Measurements from ENCODE around the gene BRF1.

The BRF1 gene

DNA sequence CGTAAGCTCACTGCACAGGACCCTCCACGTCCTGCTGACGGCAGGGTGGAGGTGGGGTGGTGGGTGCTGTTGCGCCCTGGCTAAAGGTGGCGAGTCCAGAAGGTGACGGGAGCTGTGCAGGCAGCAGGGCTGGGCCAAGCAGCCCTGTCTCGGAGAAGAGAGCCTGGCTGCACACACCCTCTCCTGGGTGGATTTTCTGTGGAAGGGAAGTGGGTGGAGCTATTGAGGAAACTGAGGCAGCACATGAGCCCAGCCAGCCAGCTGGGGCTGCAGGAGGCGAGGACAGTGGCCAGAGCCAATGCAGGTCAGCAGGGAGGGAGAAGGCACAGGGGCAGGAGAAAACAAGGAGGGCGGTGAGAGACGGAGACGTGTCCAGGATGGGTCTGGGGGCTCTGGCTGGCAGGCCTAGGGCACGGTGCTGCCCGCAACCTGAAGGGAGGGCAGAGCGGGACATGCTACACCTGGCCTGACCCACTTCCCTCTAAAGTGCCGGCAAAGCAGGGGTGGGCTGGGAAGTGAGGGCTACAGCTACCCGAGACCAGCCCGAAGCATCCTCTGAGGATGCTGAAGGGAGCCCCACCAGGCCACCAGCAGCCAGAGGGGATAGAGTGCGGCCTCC is 32.0 kb downstream of the BRF1 start:
- Mint-ChIP-seq H3K4me3 (no peak overlapping the region), H3K9me3 (peaks cover 4% of the 10 kb centered on the region), H3K36me3 (ENCODE audit: low read depth) (peaks cover 34% of the 10 kb centered on the region), H3K27ac (no peak overlapping the region), H3K27me3 (ENCODE audit: low read depth, poor library complexity) (peaks cover 3% of the 10 kb centered on the region), H3K4me1 (peaks cover 9% of the 10 kb centered on the region)
- no peak for TF ChIP-seq CTCF (IDR thresholded peaks at IDR 0.05)
- DNase-seq = no peak

DNA sequence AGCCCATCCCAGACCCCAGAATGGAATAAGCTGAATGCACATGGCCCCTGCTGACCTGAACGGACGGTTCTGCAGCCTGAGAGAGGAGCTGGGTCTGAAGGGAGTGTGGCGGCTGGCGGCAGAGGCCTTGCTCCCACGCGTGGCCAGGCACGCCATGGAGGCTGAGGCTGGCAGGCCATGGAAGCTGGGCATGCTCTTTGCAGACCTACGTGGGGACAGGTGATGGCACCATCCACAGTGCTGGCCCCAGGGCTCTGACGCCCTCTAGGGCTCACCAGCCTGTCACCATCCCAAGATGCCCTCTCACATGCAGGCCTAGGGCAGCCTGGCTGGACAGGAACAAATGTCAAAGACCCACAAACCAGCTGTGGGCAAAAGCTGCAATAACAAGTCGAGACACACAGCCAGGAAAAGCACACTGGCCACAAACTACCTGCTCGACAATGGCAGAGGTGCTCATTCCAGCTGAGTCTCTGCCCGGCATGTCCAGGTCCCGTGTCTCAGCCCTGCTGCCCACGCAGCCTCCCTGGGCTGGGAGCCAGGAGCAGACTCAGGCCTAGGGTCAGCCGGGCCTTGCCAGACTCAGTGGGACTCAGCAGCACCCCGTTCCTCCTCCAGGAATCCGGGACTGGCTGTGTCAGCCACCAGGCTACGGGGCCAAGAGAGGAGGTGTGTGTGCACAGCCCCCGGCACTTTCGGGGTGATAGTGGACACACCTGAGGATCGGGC is 32.8 kb downstream of the BRF1 start:
- peaks cover 4% of the 10 kb centered on the region for H3K9me3 Mint-ChIP-seq
- H3K4me3 Mint-ChIP-seq = no peak overlapping the region
- H3K4me1 Mint-ChIP-seq = peaks cover 6% of the 10 kb centered on the region
- H3K36me3 Mint-ChIP-seq (ENCODE audit: low read depth) = peaks cover 37% of the 10 kb centered on the region
- H3K27me3 Mint-ChIP-seq (ENCODE audit: low read depth, poor library complexity) = peaks cover 3% of the 10 kb centered on the region
- DNase-seq = no peak
- H3K27ac Mint-ChIP-seq = no peak overlapping the region
- TF ChIP-seq CTCF (IDR thresholded peaks at IDR 0.05) = no peak

DNA sequence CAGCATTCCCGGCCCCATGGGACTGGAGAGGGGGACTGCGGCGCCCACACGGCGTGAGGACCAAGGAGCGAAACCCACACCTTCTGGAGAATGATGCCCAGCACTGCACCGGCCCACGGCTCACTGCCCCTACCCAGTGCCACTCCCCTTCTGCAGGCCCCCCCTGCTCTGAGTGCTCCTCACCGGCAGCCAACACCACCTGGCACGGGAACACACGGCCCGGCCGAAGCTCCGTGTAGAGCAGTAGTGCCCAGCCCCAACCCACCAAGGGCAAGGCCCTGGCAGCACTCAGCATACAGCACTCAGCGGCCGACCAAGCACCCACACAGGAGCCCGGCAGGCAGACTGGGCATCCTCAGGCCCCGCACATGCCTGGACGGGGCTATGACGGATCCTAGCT is 39.0 kb downstream of the BRF1 start:
- Mint-ChIP-seq H3K4me3 (no peak overlapping the region), H3K27me3 (ENCODE audit: low read depth, poor library complexity) (peaks cover 3% of the 10 kb centered on the region), H3K27ac (no peak overlapping the region), H3K36me3 (ENCODE audit: low read depth) (peaks cover 26% of the 10 kb centered on the region), H3K4me1 (peaks cover 11% of the 10 kb centered on the region), H3K9me3 (peaks cover 4% of the 10 kb centered on the region)
- DNase-seq = no peak
- no peak for TF ChIP-seq CTCF (IDR thresholded peaks at IDR 0.05)

DNA sequence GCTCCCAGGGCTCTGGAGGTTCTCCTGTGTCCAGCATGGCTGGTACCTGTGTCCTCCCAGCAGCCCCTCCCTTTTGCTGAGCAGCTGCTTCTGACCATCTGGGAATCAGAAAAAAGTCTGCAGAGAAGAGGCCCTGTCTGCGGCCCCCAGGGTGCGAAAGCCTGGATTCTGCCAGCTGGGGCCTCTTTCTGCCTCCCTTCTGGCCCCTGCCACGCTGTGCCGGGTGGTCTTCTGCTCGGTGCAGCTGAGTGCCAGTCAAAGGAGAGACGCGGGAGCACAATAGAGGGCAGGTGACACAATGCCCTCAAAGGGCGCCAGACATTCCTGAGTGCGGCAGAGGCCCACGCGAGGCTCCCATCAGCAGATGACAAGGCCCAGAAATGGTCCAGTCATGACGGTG is 39.8 kb downstream of the BRF1 start:
- H3K27me3 Mint-ChIP-seq (ENCODE audit: low read depth, poor library complexity) = peaks cover 3% of the 10 kb centered on the region
- DNase-seq = no peak
- no peak overlapping the region for H3K27ac Mint-ChIP-seq
- peaks cover 4% of the 10 kb centered on the region for H3K9me3 Mint-ChIP-seq
- H3K36me3 Mint-ChIP-seq (ENCODE audit: low read depth) = peaks cover 17% of the 10 kb centered on the region
- peaks cover 11% of the 10 kb centered on the region for H3K4me1 Mint-ChIP-seq
- TF ChIP-seq CTCF (IDR thresholded peaks at IDR 0.05) = no peak
- H3K4me3 Mint-ChIP-seq = no peak overlapping the region

GRCh38 chr14:105258846-105259245 is 42.0 kb downstream of the BRF1 start:
- no peak overlapping the region for H3K27ac Mint-ChIP-seq
- TF ChIP-seq CTCF (IDR thresholded peaks at IDR 0.05) = no peak
- no peak for DNase-seq
- no peak overlapping the region for H3K4me3 Mint-ChIP-seq
- H3K27me3 Mint-ChIP-seq (ENCODE audit: low read depth, poor library complexity) = no peaks in the 10 kb centered on the region
- H3K36me3 Mint-ChIP-seq (ENCODE audit: low read depth) = peaks cover 3% of the 10 kb centered on the region
- peaks cover 11% of the 10 kb centered on the region for H3K4me1 Mint-ChIP-seq
- no peaks in the 10 kb centered on the region for H3K9me3 Mint-ChIP-seq

GRCh38 chr14:105257464-105257863 is 43.3 kb downstream of the BRF1 start:
- no peaks in the 10 kb centered on the region for H3K36me3 Mint-ChIP-seq (ENCODE audit: low read depth)
- no peak overlapping the region for H3K4me3 Mint-ChIP-seq
- H3K27me3 Mint-ChIP-seq (ENCODE audit: low read depth, poor library complexity) = no peaks in the 10 kb centered on the region
- DNase-seq = no peak
- TF ChIP-seq CTCF (IDR thresholded peaks at IDR 0.05) = no peak
- no peak overlapping the region for H3K27ac Mint-ChIP-seq
- peaks cover 11% of the 10 kb centered on the region for H3K4me1 Mint-ChIP-seq
- no peaks in the 10 kb centered on the region for H3K9me3 Mint-ChIP-seq

All from nephron progenitor cell (in vitro differentiated cells).